HG02610 (cell line): ENCODE data around the gene CHST15.

Experiments
- ATAC-seq: cut with Tn5 transposase; IDR thresholded peaks from one replicate; pipeline ENCODE4 v1.9.1; 2021; ENCODE audit warnings: mild to moderate bottlenecking, moderate library complexity; ENCODE audit not compliant: unreplicated experiment

The CHST15 gene

GRCh38 chr10:124066781-124067714 lies 26.4 kb downstream of the CHST15 start:
- no peak for ATAC-seq

GRCh38 chr10:124066126-124066700 lies 27.2 kb downstream of the CHST15 start:
- no peak for ATAC-seq

- no peak for ATAC-seq
Observed at GRCh38 chr10:124065382-124066125, 27.8 kb downstream of the CHST15 start.

GRCh38 chr10:124064676-124065075 lies 28.7 kb downstream of the CHST15 start:
- ATAC-seq, result no peak

- ATAC-seq, result no peak
Observed at GRCh38 chr10:124063750-124064603, 29.4 kb downstream of the CHST15 start.

- no peak for ATAC-seq
Observed at GRCh38 chr10:124062390-124062789, 31.0 kb downstream of the CHST15 start.

GRCh38 chr10:124061030-124061429 lies 32.4 kb downstream of the CHST15 start:
- ATAC-seq, result no peak

GRCh38 chr10:124060148-124060720 lies 33.2 kb downstream of the CHST15 start:
- no peak for ATAC-seq

- no peak for ATAC-seq
Observed at GRCh38 chr10:124059551-124059950, 33.8 kb downstream of the CHST15 start.

GRCh38 chr10:124058346-124059003 lies 34.9 kb downstream of the CHST15 start:
- ATAC-seq, result no peak

- ATAC-seq, result no peak
Observed at GRCh38 chr10:124057601-124058000, 35.8 kb downstream of the CHST15 start.

- ATAC-seq, result no peak
Observed at GRCh38 chr10:124056337-124056980, 36.9 kb downstream of the CHST15 start.

- no peak for ATAC-seq
Observed at GRCh38 chr10:124053971-124054370, 39.4 kb downstream of the CHST15 start.

- no peak for ATAC-seq
Observed at GRCh38 chr10:124052561-124052960, 40.8 kb downstream of the CHST15 start.

- ATAC-seq, result no peak
Observed at GRCh38 chr10:124050021-124051015, 43.1 kb downstream of the CHST15 start.

- ATAC-seq, result no peak
Observed at GRCh38 chr10:124049484-124049883, 43.9 kb downstream of the CHST15 start.

- no peak for ATAC-seq
Observed at GRCh38 chr10:124048371-124049290, 44.8 kb downstream of the CHST15 start.
